ENCODE results near the gene CDH15. TPM values are rescaled to one million over a fixed set of nuclear protein-coding genes. Genes with fewer than 3 reads are reported as not detected.

CDH15 gene
- polyA plus RNA-seq, 3 donors from 2014 or later = not detected

- H3K36me3 Mint-ChIP-seq = peaks cover 5 to 10% (median 8%) of the 10 kb centered on the region in 3 donors
- DNase-seq = no peak
- no peak overlapping the region for H3K4me3 Mint-ChIP-seq
- peak overlapping the region in 1 of 6 donors; percentile 25 for H3K27ac Mint-ChIP-seq
- no peaks in the 10 kb centered on the region for H3K9me3 Mint-ChIP-seq
- H3K27me3 Mint-ChIP-seq (ENCODE audit: low read depth in 3 of 3) = peaks cover 0 to 2% (median 0%) of the 10 kb centered on the region in 3 donors
- H3K4me1 Mint-ChIP-seq = no peaks in the 10 kb centered on the region
Observed at GRCh38 chr16:89143911-89144675, 27.5 kb upstream of the CDH15 start.

- no peak overlapping the region for H3K4me3 Mint-ChIP-seq
- H3K27ac Mint-ChIP-seq = no peak overlapping the region
- H3K4me1 Mint-ChIP-seq = no peaks in the 10 kb centered on the region
- DNase-seq = no peak
- peaks cover 0 to 2% (median 0%) of the 10 kb centered on the region in 3 donors for H3K27me3 Mint-ChIP-seq (ENCODE audit: low read depth in 3 of 3)
- H3K36me3 Mint-ChIP-seq = peaks cover 10 to 16% (median 13%) of the 10 kb centered on the region in 3 donors
- no peaks in the 10 kb centered on the region for H3K9me3 Mint-ChIP-seq
Observed at GRCh38 chr16:89144681-89145080, 26.9 kb upstream of the CDH15 start.

- H3K27me3 Mint-ChIP-seq (ENCODE audit: low read depth in 3 of 3) = peaks cover 0 to 2% (median 0%) of the 10 kb centered on the region in 3 donors
- no peak overlapping the region for H3K4me3 Mint-ChIP-seq
- H3K4me1 Mint-ChIP-seq = no peaks in the 10 kb centered on the region
- no peak for DNase-seq
- H3K36me3 Mint-ChIP-seq = peaks cover 11 to 18% (median 14%) of the 10 kb centered on the region in 3 donors
- H3K27ac Mint-ChIP-seq = no peak overlapping the region
- no peaks in the 10 kb centered on the region for H3K9me3 Mint-ChIP-seq
Observed at GRCh38 chr16:89145406-89146161, 26.0 kb upstream of the CDH15 start.

GRCh38 chr16:89146211-89147005 lies 25.1 kb upstream of the CDH15 start:
- no peak for DNase-seq
- Mint-ChIP-seq H3K4me1 (no peaks in the 10 kb centered on the region), H3K9me3 (no peaks in the 10 kb centered on the region), H3K36me3 (peaks cover 14 to 24% (median 18%) of the 10 kb centered on the region in 3 donors), H3K27ac (peak overlapping the region in 1 of 6 donors; percentile 76), H3K4me3 (no peak overlapping the region), H3K27me3 (ENCODE audit: low read depth in 3 of 3) (peaks cover 0 to 2% (median 0%) of the 10 kb centered on the region in 3 donors)

- Mint-ChIP-seq H3K9me3 (no peaks in the 10 kb centered on the region), H3K36me3 (peaks cover 14 to 24% (median 18%) of the 10 kb centered on the region in 3 donors), H3K27me3 (ENCODE audit: low read depth in 3 of 3) (peaks cover 0 to 2% (median 0%) of the 10 kb centered on the region in 3 donors), H3K4me1 (no peaks in the 10 kb centered on the region), H3K27ac (peak overlapping the region in 2 of 6 donors; percentile 76 to 90), H3K4me3 (no peak overlapping the region)
- DNase-seq = no peak
Observed at GRCh38 chr16:89147085-89147817, 24.3 kb upstream of the CDH15 start.

GRCh38 chr16:89149386-89149785 lies 22.2 kb upstream of the CDH15 start:
- Mint-ChIP-seq H3K4me3 (peak overlapping the region in 1 of 5 donors; percentile 7), H3K27ac (peak overlapping the region in 1 of 6 donors; percentile 85), H3K36me3 (peaks cover 18 to 27% (median 18%) of the 10 kb centered on the region in 3 donors), H3K27me3 (ENCODE audit: low read depth in 3 of 3) (peaks cover 0 to 2% (median 0%) of the 10 kb centered on the region in 3 donors), H3K9me3 (no peaks in the 10 kb centered on the region), H3K4me1 (no peaks in the 10 kb centered on the region)
- no peak for DNase-seq

GRCh38 chr16:89150090-89150835 lies 21.3 kb upstream of the CDH15 start:
- DNase-seq = no peak
- Mint-ChIP-seq H3K4me1 (no peaks in the 10 kb centered on the region), H3K27ac (peak overlapping the region in 1 of 6 donors; percentile 60), H3K4me3 (no peak overlapping the region), H3K27me3 (ENCODE audit: low read depth in 3 of 3) (peaks cover 0 to 3% (median 0%) of the 10 kb centered on the region in 3 donors), H3K9me3 (no peaks in the 10 kb centered on the region), H3K36me3 (peaks cover 18 to 27% (median 18%) of the 10 kb centered on the region in 3 donors)

- Mint-ChIP-seq H3K27ac (peak overlapping the region in 1 of 6 donors; percentile 56), H3K4me3 (no peak overlapping the region), H3K9me3 (no peaks in the 10 kb centered on the region), H3K36me3 (peaks cover 18 to 27% (median 18%) of the 10 kb centered on the region in 3 donors), H3K27me3 (ENCODE audit: low read depth in 3 of 3) (peaks cover 0 to 3% (median 2%) of the 10 kb centered on the region in 3 donors), H3K4me1 (no peaks in the 10 kb centered on the region)
- no peak for DNase-seq
Observed at GRCh38 chr16:89150981-89151380, 20.6 kb upstream of the CDH15 start.

GRCh38 chr16:89152831-89153700 lies 18.5 kb upstream of the CDH15 start:
- H3K27ac Mint-ChIP-seq = no peak overlapping the region
- H3K9me3 Mint-ChIP-seq = no peaks in the 10 kb centered on the region
- no peak overlapping the region for H3K4me3 Mint-ChIP-seq
- H3K36me3 Mint-ChIP-seq = peaks cover 18 to 23% (median 18%) of the 10 kb centered on the region in 3 donors
- DNase-seq = no peak
- H3K27me3 Mint-ChIP-seq (ENCODE audit: low read depth in 3 of 3) = peaks cover 0 to 4% (median 3%) of the 10 kb centered on the region in 3 donors
- H3K4me1 Mint-ChIP-seq = peaks cover 0 to 2% of the 10 kb centered on the region in 2 donors

GRCh38 chr16:89153848-89154271 lies 17.7 kb upstream of the CDH15 start:
- H3K4me1 Mint-ChIP-seq = peaks cover 0 to 2% of the 10 kb centered on the region in 2 donors
- no peaks in the 10 kb centered on the region for H3K9me3 Mint-ChIP-seq
- H3K36me3 Mint-ChIP-seq = peaks cover 14 to 22% (median 16%) of the 10 kb centered on the region in 3 donors
- DNase-seq = no peak
- H3K4me3 Mint-ChIP-seq = no peak overlapping the region
- H3K27me3 Mint-ChIP-seq (ENCODE audit: low read depth in 3 of 3) = peaks cover 0 to 7% (median 2%) of the 10 kb centered on the region in 3 donors
- H3K27ac Mint-ChIP-seq = no peak overlapping the region

GRCh38 chr16:89154390-89155183 lies 17.0 kb upstream of the CDH15 start:
- peak overlapping the region in 1 of 6 donors; percentile 17 for H3K27ac Mint-ChIP-seq
- H3K4me3 Mint-ChIP-seq = no peak overlapping the region
- H3K36me3 Mint-ChIP-seq = peaks cover 7 to 15% (median 8%) of the 10 kb centered on the region in 3 donors
- H3K27me3 Mint-ChIP-seq (ENCODE audit: low read depth in 3 of 3) = peaks cover 0 to 7% (median 1%) of the 10 kb centered on the region in 3 donors
- no peak for DNase-seq
- H3K9me3 Mint-ChIP-seq = no peaks in the 10 kb centered on the region
- peaks cover 0 to 2% of the 10 kb centered on the region in 2 donors for H3K4me1 Mint-ChIP-seq

Measured in immature natural killer cell (primary cell).